GM21576 (cell line): ENCODE results near the gene SLAMF1.
"Not testable (repeated sequence)": the region's sequence is repeated elsewhere in the genome, so short reads cannot be mapped to it uniquely, and the experiment has no call there.

ENCODE experiments used
- ATAC-seq: cut with Tn5 transposase; IDR thresholded peaks from one replicate; pipeline ENCODE4 v1.9.1; 2021; ENCODE audit warnings: mild to moderate bottlenecking, moderate library complexity; ENCODE audit not compliant: unreplicated experiment

Gene SLAMF1

GRCh38 chr1:160567858-160568682 lies 78.8 kb downstream of the SLAMF1 start:
- no peak for ATAC-seq

DNA sequence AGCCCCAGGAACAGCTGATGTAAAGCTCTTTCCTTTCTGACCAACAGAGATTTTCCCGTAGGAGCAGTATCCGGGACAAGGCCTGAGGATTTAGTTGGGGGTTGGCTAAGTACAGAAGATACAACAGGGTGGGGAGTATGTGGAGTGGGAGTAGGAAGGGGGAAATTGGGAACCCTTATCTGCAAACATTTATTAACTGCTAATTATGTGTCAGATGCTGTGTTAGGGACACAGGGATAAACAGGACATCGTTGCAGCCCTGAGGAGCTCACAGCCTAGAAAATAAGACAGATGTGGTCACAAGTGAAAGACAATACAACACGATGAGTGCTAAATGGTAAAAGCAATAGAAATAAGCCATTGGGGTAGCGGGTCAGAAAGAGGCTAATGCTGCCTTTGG lies 79.5 kb downstream of the SLAMF1 start:
- no peak for ATAC-seq

- no peak for ATAC-seq
Measured at GRCh38 chr1:160565564-160565963, 81.3 kb downstream of the SLAMF1 start.

DNA sequence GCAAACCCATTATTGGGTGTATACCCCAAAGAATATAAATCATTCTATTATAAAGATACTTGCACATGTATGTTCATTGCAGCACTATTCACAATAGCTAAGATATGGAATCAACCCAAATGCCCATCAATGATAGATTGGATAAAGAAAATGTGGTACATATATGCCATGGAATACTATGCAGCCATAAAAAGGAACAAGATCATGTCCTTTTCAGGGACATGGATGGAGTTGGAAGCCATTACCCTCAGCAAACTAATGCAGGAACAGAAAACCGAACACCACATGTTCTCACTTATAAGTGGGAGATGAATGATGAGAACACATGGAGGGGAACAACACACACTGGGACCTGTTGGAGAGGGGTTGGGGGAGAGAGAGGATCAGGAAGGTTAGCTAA lies 83.6 kb downstream of the SLAMF1 start:
- ATAC-seq = not testable (repeated sequence)

DNA sequence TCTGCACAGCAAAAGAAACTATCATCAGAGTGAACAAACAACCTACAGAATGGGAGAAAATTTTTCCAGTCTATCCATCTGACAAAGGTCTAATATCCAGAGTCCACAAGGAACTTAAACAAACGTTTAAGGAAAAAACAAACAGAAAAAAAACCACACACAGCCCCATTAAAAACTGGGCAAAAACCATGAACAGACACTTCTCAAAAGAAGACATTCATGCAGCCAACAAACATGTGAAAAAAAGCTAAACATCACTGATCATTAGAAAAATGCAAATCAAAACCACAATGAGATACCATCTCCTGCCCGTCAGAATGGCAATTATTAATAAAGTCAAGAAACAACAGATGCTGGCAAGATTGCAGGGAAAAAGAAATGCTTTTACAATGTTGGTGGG lies 84.1 kb downstream of the SLAMF1 start:
- not testable (repeated sequence) for ATAC-seq

DNA sequence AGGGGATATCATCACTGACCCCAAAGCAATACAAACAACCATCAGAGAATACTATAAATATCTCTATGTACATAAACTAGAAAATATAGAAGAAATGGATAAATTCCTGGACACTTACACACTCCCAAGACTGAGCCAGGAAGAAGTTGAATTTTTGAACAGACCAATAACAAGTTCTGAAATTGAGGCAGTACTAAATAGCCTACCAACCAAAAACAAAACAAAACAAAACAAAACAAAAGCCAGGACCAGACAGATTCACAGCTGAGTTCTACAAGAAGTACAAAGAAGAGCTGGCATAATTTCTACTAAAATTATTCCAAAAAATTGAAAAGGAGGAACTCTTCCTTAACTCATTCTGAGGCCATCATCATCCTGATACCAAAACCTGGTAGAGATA lies 86.0 kb downstream of the SLAMF1 start:
- no peak for ATAC-seq

DNA sequence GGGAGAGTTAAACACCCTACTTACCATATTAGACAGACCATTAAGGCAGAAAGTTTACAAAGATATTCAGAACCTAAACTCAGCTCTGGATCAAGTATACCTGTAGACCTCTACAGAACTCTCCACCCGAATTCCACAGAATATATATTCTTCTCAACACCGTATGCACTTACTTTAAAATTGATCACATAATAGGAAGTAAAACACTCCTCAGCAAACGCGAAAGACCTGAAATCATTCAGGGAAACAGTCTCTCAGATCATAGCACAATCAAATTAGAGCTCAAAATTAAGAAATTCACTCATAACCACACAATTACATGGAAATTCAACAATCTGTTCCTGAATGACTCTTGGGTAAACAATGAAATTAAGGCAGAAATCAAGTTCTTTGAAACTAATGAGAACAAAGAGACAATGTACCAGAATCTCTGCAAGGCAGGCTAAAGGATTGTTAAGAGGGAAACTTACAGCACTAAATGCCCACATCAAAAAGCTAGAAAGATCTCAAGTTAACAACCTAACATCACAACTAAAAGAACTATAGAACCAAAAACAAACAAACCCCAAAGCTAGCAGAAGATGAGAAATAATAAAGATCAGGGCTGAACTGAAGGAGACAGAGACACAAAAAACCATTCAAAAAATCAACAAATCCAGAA lies 86.7 kb downstream of the SLAMF1 start:
- no peak for ATAC-seq

DNA sequence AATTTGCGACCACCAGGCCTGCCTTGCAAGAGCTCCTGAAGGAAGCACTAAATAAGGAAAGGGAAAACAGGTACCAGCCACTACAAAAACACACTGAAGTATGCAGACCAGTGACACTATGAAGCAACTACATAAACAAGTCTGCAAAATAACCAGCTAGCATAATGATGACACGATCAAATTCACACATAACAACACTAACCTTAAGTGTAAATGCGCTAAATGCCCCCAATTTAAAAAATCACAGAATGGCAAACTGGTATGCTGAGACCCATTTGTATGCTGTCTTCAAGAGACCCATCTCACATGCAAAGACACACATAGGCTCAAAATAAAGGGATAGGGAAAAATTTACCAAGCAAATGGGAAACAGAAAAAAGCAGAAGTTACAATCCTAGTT lies 87.4 kb downstream of the SLAMF1 start:
- not testable (repeated sequence) for ATAC-seq

DNA sequence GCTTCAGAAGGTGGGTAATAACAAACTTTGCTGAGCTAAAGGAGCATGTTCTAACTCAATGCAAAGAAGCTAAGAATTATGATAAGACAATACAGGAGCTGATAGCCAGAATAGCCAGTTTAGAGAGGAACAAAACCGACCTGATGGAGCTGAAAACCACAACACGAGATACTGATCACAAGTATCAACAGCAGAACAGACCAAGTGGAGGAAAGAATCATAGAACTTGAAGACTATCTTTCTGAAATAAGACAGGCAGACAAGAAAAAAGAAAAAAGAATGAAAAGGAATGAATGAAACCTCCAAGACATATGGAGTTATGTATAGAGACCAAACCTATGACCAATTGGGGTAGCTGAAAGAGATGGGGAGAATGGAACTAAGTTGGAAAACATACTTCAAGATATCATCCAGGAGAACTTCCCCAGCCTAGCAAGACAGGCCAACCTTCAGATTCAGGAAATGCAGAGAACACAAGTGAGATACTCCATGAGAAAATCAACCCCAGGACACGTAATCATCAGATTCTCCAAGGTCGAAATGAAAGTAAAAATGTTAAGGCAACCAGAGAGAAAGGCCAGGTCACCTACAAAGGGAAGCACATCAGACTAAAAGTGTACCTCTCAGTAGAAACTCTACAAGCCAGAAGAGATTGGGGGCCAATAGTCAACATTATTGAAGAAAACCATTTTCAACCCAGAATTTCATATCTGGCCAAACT lies 88.0 kb downstream of the SLAMF1 start:
- no peak for ATAC-seq
